Measurements from ENCODE around the gene KRTAP5-9.
"Not testable (repeated sequence)": the region's sequence is repeated elsewhere in the genome, so short reads cannot be mapped to it uniquely, and the experiment has no call there.

- not testable (repeated sequence) for TF ChIP-seq EZH2 (IDR thresholded peaks at IDR 0.05); POLR2AphosphoS5 (IDR thresholded peaks at IDR 0.05; ENCODE audit: borderline replicate concordance, low read depth, low read length)
These were observed 13.3 kb upstream of the KRTAP5-9 start for GRCh38 chr11:71534711-71535608.

Data from SK-N-MC (cell line).